ENCODE measurements around the gene TPSAB1.
A peak's percentile ranks its signal among the peaks of the same experiment; 100 is the strongest.
"Not testable (repeated sequence)": the region's sequence is repeated elsewhere in the genome, so short reads cannot be mapped to it uniquely, and the experiment has no call there.

TPSAB1 gene

DNA sequence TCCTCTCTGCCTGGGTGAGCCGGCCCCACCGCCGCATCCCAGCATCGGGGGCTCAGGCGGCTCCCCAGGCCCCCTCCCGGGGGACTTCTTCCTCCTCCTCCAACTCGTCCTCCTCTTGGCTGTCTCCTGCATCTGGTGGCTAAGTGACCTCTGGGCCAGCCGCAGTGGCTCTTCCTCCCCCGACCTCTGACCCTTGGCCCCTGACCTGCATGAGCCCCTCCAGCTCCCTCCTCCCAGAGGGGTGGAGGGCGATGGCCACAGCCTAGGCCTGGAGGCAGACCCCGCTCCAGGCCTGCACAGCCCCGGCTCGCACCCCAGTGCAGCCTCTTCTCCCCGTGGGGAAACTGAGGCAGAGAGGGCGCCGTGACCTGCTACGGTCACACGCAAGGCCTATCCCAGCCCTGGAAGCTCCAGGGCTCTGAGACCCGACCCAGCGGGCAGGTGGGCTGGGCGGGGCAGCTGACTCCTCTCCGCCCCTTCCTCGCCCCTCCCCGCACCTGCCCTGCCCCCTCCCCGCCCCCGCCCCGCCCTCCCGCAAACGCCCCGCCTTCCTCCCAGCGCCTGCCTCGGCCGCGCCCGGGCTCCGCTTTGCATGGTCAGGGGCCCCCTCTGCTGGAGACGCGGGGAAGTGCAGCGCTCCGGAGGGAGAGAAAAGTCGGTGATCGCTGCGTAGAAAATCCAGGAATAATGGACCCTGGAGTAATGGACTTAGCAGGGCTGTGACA is 8.7 kb downstream of the TPSAB1 start:
- DNase-seq (ENCODE audit: low spot score) = not testable (repeated sequence)

DNA sequence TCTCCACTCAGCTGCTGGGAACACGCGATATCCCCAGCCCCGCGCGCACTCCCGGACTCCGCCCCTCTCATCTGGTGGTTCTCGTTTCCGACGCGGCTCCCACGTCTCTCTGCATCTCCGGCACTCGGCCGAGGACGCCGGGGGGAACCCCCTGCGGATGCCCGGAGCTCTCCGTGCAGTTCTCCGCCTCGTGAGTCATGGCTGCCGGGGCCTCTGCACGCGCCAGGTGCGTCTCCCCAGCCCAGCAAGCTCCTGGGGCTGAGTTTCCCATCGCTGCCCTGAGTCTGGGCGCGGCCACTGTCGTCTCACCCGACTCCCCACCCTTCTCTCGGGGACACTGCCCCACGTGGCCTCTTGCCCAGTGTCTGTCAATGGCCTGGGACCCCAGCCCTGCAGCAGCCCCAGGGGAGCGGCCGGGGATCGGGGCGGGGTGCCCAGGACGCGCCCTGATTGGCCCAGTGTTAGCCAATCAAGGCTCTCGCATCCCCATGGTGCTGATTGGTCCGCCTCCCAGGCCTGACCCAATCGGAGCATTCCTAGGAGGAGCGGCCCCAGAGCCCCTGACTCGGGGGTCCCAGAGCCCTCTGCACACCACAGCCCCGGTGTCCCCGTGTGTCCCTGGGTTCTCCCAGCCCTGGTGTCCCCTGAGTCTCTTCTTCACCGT is 13.3 kb downstream of the TPSAB1 start:
- not testable (repeated sequence) for DNase-seq (ENCODE audit: low spot score)

DNA sequence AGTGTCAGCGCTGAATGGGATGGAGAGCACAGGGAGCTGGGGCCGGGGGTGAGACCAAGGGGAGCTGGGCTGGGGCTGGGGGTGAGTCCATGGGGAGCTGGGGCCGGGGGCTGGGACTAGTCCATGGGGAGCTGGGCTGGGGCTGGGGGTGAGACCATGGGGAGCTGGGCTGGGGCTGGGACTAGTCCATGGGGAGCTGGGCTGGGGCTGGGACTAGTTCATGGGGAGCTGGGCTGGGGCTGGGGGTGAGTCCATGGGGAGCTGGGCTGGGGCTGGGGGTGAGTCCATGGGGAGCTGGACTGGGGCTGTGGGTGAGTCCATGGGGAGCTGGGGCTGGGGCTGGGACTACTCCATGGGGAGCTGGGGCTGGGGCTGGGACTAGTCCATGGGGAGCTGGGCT is 14.3 kb downstream of the TPSAB1 start:
- not testable (repeated sequence) for DNase-seq (ENCODE audit: low spot score)

- DNase-seq (ENCODE audit: low spot score) = not testable (repeated sequence)
Observed at GRCh38 chr16:1255276-1256122, 15.0 kb downstream of the TPSAB1 start, which contains the start of gene TPSD1. TPSD1 (plus strand) TSS chr16:1256069; CDS start chr16:1256281, 212 bp downstream.

DNA sequence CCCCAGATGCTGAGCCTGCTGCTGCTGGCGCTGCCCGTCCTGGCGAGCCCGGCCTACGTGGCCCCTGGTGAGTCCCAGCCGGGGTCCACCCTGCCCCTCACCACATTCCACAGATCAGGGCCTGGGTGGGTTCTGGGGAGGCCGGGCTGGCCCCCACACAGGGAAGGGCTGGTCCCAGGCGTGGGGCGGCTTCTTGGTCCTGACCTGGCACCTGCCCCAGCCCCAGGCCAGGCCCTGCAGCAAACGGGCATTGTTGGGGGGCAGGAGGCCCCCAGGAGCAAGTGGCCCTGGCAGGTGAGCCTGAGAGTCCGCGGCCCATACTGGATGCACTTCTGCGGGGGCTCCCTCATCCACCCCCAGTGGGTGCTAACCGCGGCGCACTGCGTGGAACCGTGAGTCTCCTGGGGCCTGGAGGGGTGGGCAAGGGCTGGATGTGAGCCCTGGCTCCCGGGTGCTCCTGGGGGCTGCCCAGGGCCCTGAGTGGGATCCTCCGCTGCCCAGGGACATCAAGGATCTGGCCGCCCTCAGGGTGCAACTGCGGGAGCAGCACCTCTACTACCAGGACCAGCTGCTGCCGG is 15.9 kb downstream of the TPSAB1 start:
- not testable (repeated sequence) for DNase-seq (ENCODE audit: low spot score)

- no peak for DNase-seq (ENCODE audit: low spot score)
Observed at GRCh38 chr16:1256874-1257322, 16.4 kb downstream of the TPSAB1 start.

GRCh38 chr16:1257561-1258224 is 17.2 kb downstream of the TPSAB1 start:
- DNase-seq (ENCODE audit: low spot score) = no peak

DNA sequence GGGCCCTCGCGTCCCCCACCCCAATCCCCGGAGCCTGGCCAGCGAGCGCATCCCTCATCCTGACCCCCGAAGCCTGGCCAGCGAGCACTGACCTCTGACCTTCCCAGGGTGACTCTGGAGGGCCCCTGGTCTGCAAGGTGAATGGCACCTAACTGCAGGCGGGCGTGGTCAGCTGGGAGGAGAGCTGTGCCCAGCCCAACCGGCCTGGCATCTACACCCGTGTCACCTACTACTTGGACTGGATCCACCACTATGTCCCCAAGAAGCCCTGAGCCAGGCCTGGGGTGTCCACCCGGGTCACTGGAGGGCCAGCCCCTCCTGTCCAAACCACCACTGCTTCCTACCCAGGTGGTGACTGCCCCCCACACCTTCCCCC is 17.7 kb downstream of the TPSAB1 start:
- DNase-seq (ENCODE audit: low spot score) = no peak

DNA sequence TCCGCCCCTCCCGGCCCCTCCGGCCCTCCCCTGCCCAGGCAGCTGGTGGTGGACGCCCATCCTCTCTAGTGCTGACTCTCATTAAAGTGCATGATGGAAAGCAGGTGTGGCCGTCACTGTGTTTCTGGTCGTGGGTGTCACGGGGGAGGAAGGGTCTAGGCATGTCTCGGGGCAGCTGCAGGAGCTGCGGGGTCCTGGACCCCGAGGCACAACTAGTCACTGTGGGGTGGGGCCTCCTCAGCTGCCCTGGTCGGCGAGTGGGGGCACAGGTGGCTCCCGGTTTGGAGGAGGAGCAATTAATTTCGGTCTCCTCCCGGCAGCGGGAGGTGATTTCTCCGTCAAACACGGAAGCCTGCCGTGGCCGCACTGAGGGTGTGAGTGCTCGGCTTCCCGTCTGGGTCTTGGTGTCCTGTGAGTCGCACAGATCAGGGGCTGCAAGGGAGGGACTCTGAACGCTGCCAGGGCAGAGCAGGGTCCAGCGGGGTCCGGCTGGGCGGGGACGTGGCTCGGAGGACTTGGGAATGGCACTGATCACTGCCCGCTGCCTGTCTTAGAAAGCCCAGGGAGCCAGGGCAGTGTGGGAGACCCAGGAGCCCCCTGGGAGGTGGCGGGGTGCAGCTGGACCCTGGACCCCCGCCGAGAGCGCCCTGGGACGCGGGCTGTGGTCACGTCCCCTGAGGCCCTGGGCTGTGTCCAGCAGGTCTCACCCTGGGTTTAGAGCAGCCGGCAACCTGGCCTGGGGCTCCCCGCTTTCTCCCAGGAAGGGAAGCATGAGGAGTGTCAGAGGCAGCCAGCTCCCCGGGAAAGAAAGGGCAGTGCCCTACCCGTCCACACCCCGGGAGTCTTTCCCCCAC is 18.6 kb downstream of the TPSAB1 start:
- peak; percentile 10 for DNase-seq (ENCODE audit: low spot score)

GRCh38 chr16:1259760-1260068 is 19.2 kb downstream of the TPSAB1 start:
- DNase-seq (ENCODE audit: low spot score) = no peak

DNA sequence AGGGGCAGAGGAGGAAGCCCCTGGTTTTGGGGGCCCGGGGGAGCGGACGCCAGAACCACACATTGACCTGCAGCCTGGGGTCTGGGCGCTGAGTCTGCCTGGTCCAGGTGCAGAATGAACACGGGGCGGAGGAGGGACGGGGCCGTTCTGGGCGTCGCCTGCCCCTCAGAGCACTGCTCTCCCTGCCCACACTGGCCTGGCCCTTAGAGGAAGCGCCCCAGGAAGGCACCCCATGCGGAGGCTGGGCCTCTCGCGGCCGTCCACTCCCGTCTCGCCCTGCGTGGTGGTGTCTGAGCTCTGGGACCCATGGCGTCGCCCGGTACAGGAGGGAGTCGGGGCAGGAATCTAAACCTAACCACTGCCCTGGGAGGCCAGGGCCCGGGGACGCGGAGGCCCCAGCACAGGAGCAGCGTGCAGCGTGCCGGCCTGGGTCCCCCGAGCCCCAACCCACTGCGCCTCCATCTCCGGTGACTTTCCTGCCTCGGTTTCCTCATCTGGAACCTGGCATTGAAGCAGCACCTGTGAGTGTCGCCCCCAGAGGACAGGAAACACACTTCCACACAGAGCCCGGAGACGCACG is 19.7 kb downstream of the TPSAB1 start:
- no peak for DNase-seq (ENCODE audit: low spot score)

DNA sequence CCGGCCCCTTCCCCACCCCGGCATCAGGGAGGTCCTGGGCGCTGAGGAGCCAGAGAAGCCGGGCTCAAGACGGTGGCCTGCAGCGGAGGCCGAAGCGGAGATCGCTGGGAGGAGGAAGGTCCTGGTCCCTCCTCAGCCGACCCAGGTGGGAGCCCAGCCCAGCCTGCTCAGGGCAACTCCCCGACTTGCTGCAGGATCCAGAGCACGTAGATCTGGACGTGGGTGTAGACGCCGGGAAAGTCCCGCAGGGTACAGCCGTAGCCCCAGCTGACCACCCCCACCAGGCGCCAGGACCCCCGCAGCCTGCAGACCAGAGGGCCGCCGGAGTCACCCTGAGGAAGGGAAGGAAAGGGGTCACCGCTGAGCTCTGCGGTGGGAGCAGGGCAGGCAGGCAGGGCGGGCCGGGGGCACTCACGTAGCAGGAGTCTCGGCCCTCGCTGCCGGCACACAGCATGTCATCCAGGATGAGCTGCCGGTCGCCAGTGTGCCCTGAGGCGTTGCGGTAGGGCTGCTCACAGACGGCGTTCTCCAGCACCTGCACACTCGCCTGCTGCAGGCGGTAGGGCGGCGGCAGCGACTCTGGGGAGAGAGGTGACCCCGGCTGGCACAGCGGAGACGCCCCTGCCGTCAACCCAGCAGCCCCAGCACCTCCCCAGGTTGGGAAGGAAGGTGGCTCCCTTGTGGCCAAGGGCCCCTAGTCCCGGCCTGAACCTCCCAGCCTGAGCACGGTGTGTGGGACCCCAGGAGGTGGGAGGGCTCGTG is 20.8 kb downstream of the TPSAB1 start:
- DNase-seq (ENCODE audit: low spot score) = peak; percentile 49

- DNase-seq (ENCODE audit: low spot score) = no peak
Observed at GRCh38 chr16:1262210-1262845, 21.8 kb downstream of the TPSAB1 start.

GRCh38 chr16:1262846-1263221 is 22.3 kb downstream of the TPSAB1 start:
- DNase-seq (ENCODE audit: low spot score) = no peak

- DNase-seq (ENCODE audit: low spot score) = no peak
Observed at GRCh38 chr16:1263591-1264344, 23.3 kb downstream of the TPSAB1 start.

DNA sequence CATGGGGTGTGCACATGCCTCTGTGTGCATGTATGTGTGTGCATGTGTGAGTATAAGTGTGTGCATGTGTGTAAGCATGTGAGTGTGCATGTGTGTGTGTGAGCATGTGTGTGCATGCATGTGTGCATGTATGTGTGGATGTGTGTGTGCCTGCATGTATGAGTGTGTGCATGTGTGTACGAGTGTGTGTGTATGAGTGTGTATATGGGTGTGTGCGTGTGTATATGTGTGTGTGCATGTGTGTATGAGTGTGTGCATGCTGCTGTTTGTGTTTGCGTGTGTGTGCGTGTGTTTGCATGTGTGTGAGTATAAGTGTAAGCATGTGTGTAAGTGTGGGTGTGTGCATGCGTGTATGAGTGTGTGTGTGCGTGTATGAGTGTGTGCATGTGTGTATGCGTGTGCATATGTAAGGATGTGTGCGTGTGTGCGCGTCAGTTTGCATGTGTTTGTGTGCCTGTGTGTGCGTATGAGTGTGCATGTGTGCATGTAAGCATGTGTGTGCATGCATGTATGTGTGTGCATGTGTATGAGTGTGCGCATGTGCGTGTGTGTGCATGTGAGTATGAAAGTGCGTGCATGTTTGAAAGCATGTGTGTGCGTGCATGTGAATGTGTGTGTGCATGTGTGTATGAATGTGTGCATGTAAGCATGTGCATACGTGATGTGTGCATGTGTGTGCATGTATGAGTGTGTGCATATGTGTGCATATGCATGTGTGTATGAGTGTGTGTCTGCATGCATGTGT is 24.0 kb downstream of the TPSAB1 start:
- no peak for DNase-seq (ENCODE audit: low spot score)

DNA sequence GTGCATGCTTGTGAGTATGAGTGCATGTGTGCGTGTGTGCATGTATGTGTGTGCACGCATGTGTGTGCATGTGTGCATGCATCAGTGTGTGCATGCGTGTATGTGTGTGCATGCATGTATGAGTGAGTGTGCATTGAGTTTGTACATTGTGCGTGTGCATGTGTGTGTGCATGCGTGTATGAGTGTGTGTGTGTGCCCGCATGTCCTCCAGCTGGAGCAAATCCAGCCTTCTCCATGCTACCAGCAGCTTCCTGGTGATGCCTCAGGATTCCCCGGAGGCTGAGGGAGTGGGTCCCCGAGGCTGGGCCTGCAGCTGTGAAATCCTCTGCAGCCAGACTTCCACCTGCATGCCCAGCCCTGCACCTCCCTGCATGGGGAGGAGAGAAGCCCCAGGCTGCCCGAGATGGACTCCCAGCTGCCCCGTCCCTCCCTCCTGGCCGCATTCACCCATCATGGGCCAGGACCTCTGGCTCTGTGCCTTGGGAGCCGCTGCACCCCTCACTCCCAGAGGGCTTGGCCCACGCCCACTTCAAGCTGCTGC is 24.7 kb downstream of the TPSAB1 start:
- no peak for DNase-seq (ENCODE audit: low spot score)

DNA sequence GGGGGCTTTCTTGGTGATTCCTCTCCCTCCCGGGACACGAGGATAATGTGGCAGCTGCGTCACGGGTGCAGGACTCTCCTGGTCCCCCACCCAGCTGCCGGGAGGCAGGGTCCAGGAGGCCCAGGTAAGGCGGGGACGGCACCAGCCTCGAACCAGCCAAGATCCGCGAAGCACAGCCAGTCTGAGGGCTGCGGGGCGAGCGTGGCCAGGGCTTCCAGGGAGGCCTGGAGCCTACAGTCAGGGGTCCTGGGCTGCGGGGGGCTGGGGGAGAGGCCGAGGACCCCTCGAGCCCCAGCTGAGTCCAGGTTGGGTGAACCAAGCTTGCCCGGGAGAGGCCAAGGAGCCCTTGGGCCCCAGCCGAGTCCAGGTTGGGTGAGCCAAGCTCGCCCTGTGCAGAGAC is 25.3 kb downstream of the TPSAB1 start:
- no peak for DNase-seq (ENCODE audit: low spot score)

Measured in kidney tubule cell (primary cell).